IMR-90 (cell line): ENCODE results near the gene RNU1-4.
"Not testable (repeated sequence)": the region's sequence is repeated elsewhere in the genome, so short reads cannot be mapped to it uniquely, and the experiment has no call there.

Source experiments
- BHLHE40 ChIP-seq: fragments of 150-350 bp; IDR thresholded peaks from 2 replicates; pipeline ENCODE4 v1.6.1; 2016; ENCODE audit warnings: mild to moderate bottlenecking, low read depth, low read length
- CEBPB ChIP-seq: IDR thresholded peaks from 2 replicates; pipeline ENCODE4 v1.6.1; 2012; ENCODE audit warnings: low read depth, low read length, improper control_type of control experiment
- CHD1 ChIP-seq: IDR thresholded peaks from 2 replicates; pipeline ENCODE4 v1.6.1; 2012; ENCODE audit warnings: low read depth, low read length, improper control_type of control experiment
- MAFK ChIP-seq: IDR thresholded peaks from 2 replicates; pipeline ENCODE4 v1.6.1; 2012; ENCODE audit warnings: low read depth, low read length, improper control_type of control experiment
- MAZ ChIP-seq: IDR thresholded peaks from 2 replicates; pipeline ENCODE4 v1.6.1; 2012; ENCODE audit warnings: low read depth, mild to moderate bottlenecking, low read length, improper control_type of control experiment, moderate library complexity, borderline replicate concordance
- MXI1 ChIP-seq: IDR thresholded peaks from 2 replicates; pipeline ENCODE4 v1.6.1; 2012; ENCODE audit warnings: low read depth, mild to moderate bottlenecking, low read length, moderate library complexity, borderline replicate concordance
- NFE2L2 ChIP-seq: fragments of 150-350 bp; IDR thresholded peaks from 2 replicates; pipeline ENCODE4 v1.6.1; 2016; ENCODE audit warnings: low read depth, mild to moderate bottlenecking, low read length
- POLR2A ChIP-seq: IDR thresholded peaks from 2 replicates; pipeline ENCODE4 v1.6.1; 2012; ENCODE audit warnings: mild to moderate bottlenecking, low read depth, low read length
- RAD21 ChIP-seq: IDR thresholded peaks from 2 replicates; pipeline ENCODE4 v1.6.1; 2012; ENCODE audit warnings: low read length, improper control_type of control experiment
- RCOR1 ChIP-seq: IDR thresholded peaks from 2 replicates; pipeline ENCODE4 v1.6.1; 2012; ENCODE audit warnings: mild to moderate bottlenecking, low read length, improper control_type of control experiment; ENCODE audit not compliant: insufficient replicate concordance
- RFX5 ChIP-seq: IDR thresholded peaks from 2 replicates; pipeline ENCODE4 v1.8.0; 2012; ENCODE audit warnings: low read depth, mild to moderate bottlenecking, low read length, moderate library complexity
- SMC3 ChIP-seq: fragments of 150-350 bp; IDR thresholded peaks from 2 replicates; pipeline ENCODE4 v1.6.1; 2016; ENCODE audit warnings: low read depth, mild to moderate bottlenecking, antibody characterized with exemption, low read length, moderate library complexity
- USF2 ChIP-seq: fragments of 150-350 bp; IDR thresholded peaks from 2 replicates; pipeline ENCODE4 v1.6.1; 2017; ENCODE audit warnings: mild to moderate bottlenecking, antibody characterized with exemption, low read length, low read depth
- TF ChIP-seq, protein P1 (sequence below): conservative IDR thresholded peaks from 2 replicates; pipeline ENCODE4 v1.5.1; 2012; ENCODE audit warnings: mild to moderate bottlenecking, low read depth, low read length, improper control_type of control experiment

- TF ChIP-seq POLR2A, BHLHE40, RFX5, MXI1, USF2, CEBPB, MAZ, CHD1, SMC3, RAD21, NFE2L2, RCOR1, MAFK: not testable (repeated sequence)
- TF ChIP-seq, protein P1, sequence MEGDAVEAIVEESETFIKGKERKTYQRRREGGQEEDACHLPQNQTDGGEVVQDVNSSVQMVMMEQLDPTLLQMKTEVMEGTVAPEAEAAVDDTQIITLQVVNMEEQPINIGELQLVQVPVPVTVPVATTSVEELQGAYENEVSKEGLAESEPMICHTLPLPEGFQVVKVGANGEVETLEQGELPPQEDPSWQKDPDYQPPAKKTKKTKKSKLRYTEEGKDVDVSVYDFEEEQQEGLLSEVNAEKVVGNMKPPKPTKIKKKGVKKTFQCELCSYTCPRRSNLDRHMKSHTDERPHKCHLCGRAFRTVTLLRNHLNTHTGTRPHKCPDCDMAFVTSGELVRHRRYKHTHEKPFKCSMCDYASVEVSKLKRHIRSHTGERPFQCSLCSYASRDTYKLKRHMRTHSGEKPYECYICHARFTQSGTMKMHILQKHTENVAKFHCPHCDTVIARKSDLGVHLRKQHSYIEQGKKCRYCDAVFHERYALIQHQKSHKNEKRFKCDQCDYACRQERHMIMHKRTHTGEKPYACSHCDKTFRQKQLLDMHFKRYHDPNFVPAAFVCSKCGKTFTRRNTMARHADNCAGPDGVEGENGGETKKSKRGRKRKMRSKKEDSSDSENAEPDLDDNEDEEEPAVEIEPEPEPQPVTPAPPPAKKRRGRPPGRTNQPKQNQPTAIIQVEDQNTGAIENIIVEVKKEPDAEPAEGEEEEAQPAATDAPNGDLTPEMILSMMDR, result not testable (repeated sequence)
Measured at GRCh38 chr1:16718099-16718907, 22.0 kb upstream of the RNU1-4 start.
